ENCODE measurements around the gene TLE6. TPM values are rescaled to one million over a fixed set of nuclear protein-coding genes. Genes with fewer than 3 reads are reported as not detected.

Gene TLE6
- total and polyA plus RNA-seq, 2 of the 8 experiments (the other 6 are each of a cell fraction or from before 2014, with no cell fraction given), result 2.5 to 2.9 TPM

DNA sequence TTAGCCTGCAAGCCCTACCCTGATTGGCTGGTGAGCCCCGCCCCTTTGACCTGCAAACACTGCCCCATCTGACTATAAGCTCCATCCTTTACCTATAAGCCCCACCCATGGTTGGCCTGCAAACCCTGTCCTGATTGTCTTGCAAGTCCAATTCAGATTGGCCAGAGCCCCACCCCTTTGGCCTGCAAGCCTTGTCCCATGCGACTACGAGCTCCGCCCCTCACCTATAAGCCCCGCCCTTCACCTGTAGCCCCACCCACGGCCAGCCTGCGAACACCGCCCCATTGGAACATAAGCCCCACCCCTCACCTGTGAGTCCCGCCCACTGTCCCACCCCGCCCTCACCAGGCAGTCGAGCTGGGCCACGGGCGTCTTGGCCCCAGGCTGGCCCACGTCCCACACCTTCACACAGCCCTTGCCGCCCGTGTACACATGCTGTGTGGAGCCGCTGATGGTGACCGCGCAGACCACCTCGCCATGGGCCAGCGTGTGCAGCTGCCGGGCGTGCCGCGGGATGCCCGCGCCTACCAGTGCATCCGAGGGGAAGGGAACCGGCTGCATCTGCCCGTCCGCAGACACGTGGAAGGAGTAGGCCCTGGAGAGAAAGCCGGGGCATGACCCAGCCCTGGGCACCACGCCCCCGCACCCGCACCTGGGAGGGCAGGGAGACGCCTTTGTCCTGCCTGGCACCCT is 28.9 kb downstream of the TLE6 start:
- no peaks in the 10 kb centered on the region for H3K79me1 ChIP-seq (ENCODE audit: low read depth, low read length)
- H2BK120ac ChIP-seq (replicated peaks; ENCODE audit: low read depth, low read length), result no peak overlapping the region
- H4K5ac ChIP-seq (ENCODE audit: insufficient read length, low read depth, low read length), result no peak overlapping the region
- no peaks in the 10 kb centered on the region for H3K79me2 ChIP-seq (ENCODE audit: control insufficient read depth in 1 of 2, insufficient read depth in 2 of 2, low read length in 2 of 2)
- no peak overlapping the region for H2BK20ac ChIP-seq (ENCODE audit: low read length)
- H3K9ac ChIP-seq (replicated peaks in 1 of 4; ENCODE audit: extremely low read depth in 1 of 4, low read depth in 3 of 4, low read length in 3 of 4), result no peak overlapping the region
- H3K56ac ChIP-seq (replicated peaks; ENCODE audit: insufficient read length, low read depth, low read length), result no peak overlapping the region
- peaks cover 0 to 10% (median 2%) of the 10 kb centered on the region in 4 experiments; a peak in 3 of 7 replicates for H3K4me1 ChIP-seq (replicated peaks in 1 of 4; ENCODE audit: control insufficient read depth in 3 of 4, insufficient read depth in 4 of 4, low read length in 3 of 4)
- no peak overlapping the region for H3K27ac ChIP-seq (ENCODE audit: low read depth, low read length)
- H3K36me3 ChIP-seq (ENCODE audit: control insufficient read depth in 2 of 4, insufficient read depth in 4 of 4, low read length in 3 of 4), result no peaks in the 10 kb centered on the region
- H2BK15ac ChIP-seq (ENCODE audit: low read length), result no peak overlapping the region
- no peak overlapping the region for H3K14ac ChIP-seq (ENCODE audit: insufficient read length)
- H3K4me2 ChIP-seq (ENCODE audit: insufficient read depth in 1 of 2, low read depth in 2 of 2, low read length in 2 of 2), result 0 out of 4 replicates have a peak overlapping the region, but pooled peaks of 1 of the 2 experiments have one; percentile 21
- 88% methylated on average over 12 of the region's 37 CpGs; no CpG with 5 or more reads in 1 of the 2 experiments for WGBS, 2 experiments (ENCODE audit: extremely low coverage in 1 of 2, insufficient coverage in 1 of 2, insufficient read length in 1 of 2, insufficient replicate concordance in 2 of 2, low coverage in 1 of 2, low lambda C conversion rate in 2 of 2, missing lambda C conversion rate in 1 of 2)
- FAIRE-seq (peak; percentile 92), DNase-seq (ENCODE audit: low read depth in 1 of 2, low spot score in 2 of 2) (peak; percentile 80 to 97)
- H3K23ac ChIP-seq (ENCODE audit: insufficient read length), result no peak overlapping the region
- CTCF ChIA-PET (ENCODE audit: partially characterized antibody), result interaction anchor here (0.7 to 2.2 kb wide), 9 partner anchors 18 to 120 kb away, joined by 3 to 6 read pairs (median 4); partner anchors contain the start of gene TLE6
- no peaks in the 10 kb centered on the region for H3K9me3 ChIP-seq (ENCODE audit: insufficient read depth in 2 of 2, low read depth in 1 of 2, low read length in 1 of 2)
- no peak overlapping the region; the same call in 1 of the 2 replicates for H3K18ac ChIP-seq (ENCODE audit: extremely low read depth, low read length)
- peaks cover 0 to 2% of the 10 kb centered on the region in 2 experiments for H4K20me1 ChIP-seq (replicated peaks in 1 of 2; ENCODE audit: control insufficient read depth in 1 of 2, insufficient read depth in 2 of 2, low read length in 2 of 2)
- no peak overlapping the region for H4K91ac ChIP-seq (replicated peaks; ENCODE audit: insufficient read length, low read length)
- no peaks in the 10 kb centered on the region for H3K27me3 ChIP-seq (replicated peaks in 1 of 4; ENCODE audit: control insufficient read depth in 3 of 4, extremely low read depth in 1 of 4, insufficient read depth in 3 of 4, low read length in 3 of 4)
- H2AK5ac ChIP-seq (ENCODE audit: low read depth, low read length), result no peak overlapping the region
- 0 out of 2 replicates have a peak overlapping the region, but pooled peaks have one; percentile 60 for H2BK12ac ChIP-seq (ENCODE audit: low read depth, low read length)
- TF ChIP-seq GTF2F1 (IDR thresholded peaks at IDR 0.05; ENCODE audit: borderline replicate concordance, low read depth, low read length), result no peak
- no peak for TF ChIP-seq SIX5 (IDR thresholded peaks at IDR 0.05; ENCODE audit: low read depth, low read length)
- no peak for TF ChIP-seq FOSL1 (IDR thresholded peaks at IDR 0.05; ENCODE audit: insufficient read depth, low read depth, low read length)
- TF ChIP-seq USF2 (IDR thresholded peaks at IDR 0.05; ENCODE audit: low read length), result peak; percentile 17; the same call in 1 of the 2 replicates
- TF ChIP-seq MAX (IDR thresholded peaks at IDR 0.05), result no peak
- no peak for TF ChIP-seq POLR2A (IDR thresholded peaks at IDR 0.05; ENCODE audit: control extremely low read depth in 1 of 2, low read depth in 2 of 2, low read length in 2 of 2)
- 0 out of 2 replicates have a peak, but pooled peaks have one; percentile 33 for TF ChIP-seq SP1 (IDR thresholded peaks at IDR 0.05; ENCODE audit: low read depth, low read length)
- no peak overlapping the region for H2BK5ac ChIP-seq (ENCODE audit: low read depth, low read length)
- H2AFZ ChIP-seq (ENCODE audit: low read length), result no peak overlapping the region
- H4K8ac ChIP-seq (ENCODE audit: extremely low read depth, insufficient read depth, low read length), result peak overlapping the region; percentile 68; the same call in 1 of the 2 replicates
- H3K4me3 ChIP-seq (ENCODE audit: extremely low read depth in 1 of 4, insufficient read depth in 2 of 4, low read depth in 3 of 4, low read length in 4 of 4), result no peak overlapping the region
- no peak overlapping the region for H3K4ac ChIP-seq (replicated peaks; ENCODE audit: insufficient read length, low read depth, low read length)
- H3K23me2 ChIP-seq (ENCODE audit: low read depth, low read length), result no peaks in the 10 kb centered on the region
- POLR2A ChIA-PET (ENCODE audit: partially characterized antibody), result interaction anchor here (0.7 to 2.5 kb wide), 4 partner anchors 19 to 40 kb away, joined by 3 to 9 read pairs (median 4); no protein-coding TSS in a partner anchor
